ENCODE results near the gene ARF1.

ARF1 gene

GRCh38 chr1:228101614-228101993 lies 19.1 kb downstream of the ARF1 start:
- Histone ChIP-seq H4K20me1 (ENCODE audit: insufficient read depth) (peaks cover 21% of the 10 kb centered on the region), H3K4me3 (IDR thresholded peaks at IDR 0.05; ENCODE audit: insufficient read depth, low read depth, low read length) (peak overlapping the region; percentile 77)

GRCh38 chr1:228101994-228102790 lies 19.7 kb downstream of the ARF1 start:
- Histone ChIP-seq H3K27me3 (ENCODE audit: insufficient read depth, low read depth) (no peaks in the 10 kb centered on the region), H3K4me3 (IDR thresholded peaks at IDR 0.05; ENCODE audit: insufficient read depth, low read depth, low read length) (peak overlapping the region; percentile 77), H3K27ac (peak overlapping the region; percentile 84; the same call in 1 of the 2 replicates), H4K20me1 (ENCODE audit: insufficient read depth) (peaks cover 15% of the 10 kb centered on the region; the same call in 1 of the 2 replicates), H3K9ac (peak overlapping the region; percentile 83; the same call in 1 of the 2 replicates), H3K79me2 (ENCODE audit: insufficient read depth, low read depth) (peaks cover 40% of the 10 kb centered on the region), H3K36me3 (ENCODE audit: insufficient read depth) (peaks cover 3% of the 10 kb centered on the region; the same call in 1 of the 2 replicates), H2AFZ (ENCODE audit: low read depth) (0 out of 2 replicates have a peak overlapping the region, but pooled peaks have one; percentile 31), H3K4me1 (ENCODE audit: low read depth, poor library complexity, severe bottlenecking) (peaks cover 18% of the 10 kb centered on the region), H3K4me2 (peak overlapping the region; percentile 83)
- 0 out of 2 replicates have a peak, but pooled peaks have one; percentile 12 for TF ChIP-seq CTCF (conservative IDR thresholded peaks at IDR 0.05; ENCODE audit: low read depth, low read length)

More at GRCh38 chr1:228101614-228101993, 19.1 kb downstream of the ARF1 start:
- H3K36me3 ChIP-seq (ENCODE audit: insufficient read depth), result peaks cover 9% of the 10 kb centered on the region; the same call in 1 of the 2 replicates
- H3K9ac ChIP-seq, result peak overlapping the region; percentile 83; the same call in 1 of the 2 replicates
- H3K79me2 ChIP-seq (ENCODE audit: insufficient read depth, low read depth), result peaks cover 46% of the 10 kb centered on the region
- H3K4me1 ChIP-seq (ENCODE audit: low read depth, poor library complexity, severe bottlenecking), result peaks cover 18% of the 10 kb centered on the region
- no peak overlapping the region for H2AFZ ChIP-seq (ENCODE audit: low read depth)
- H3K27me3 ChIP-seq (ENCODE audit: insufficient read depth, low read depth), result no peaks in the 10 kb centered on the region
- 0 out of 2 replicates have a peak, but pooled peaks have one; percentile 4 for TF ChIP-seq CTCF (conservative IDR thresholded peaks at IDR 0.05; ENCODE audit: low read depth, low read length)
- H3K27ac ChIP-seq, result peak overlapping the region; percentile 84; the same call in 1 of the 2 replicates
- H3K4me2 ChIP-seq, result peak overlapping the region; percentile 83

GRCh38 chr1:228102791-228103620 lies 20.5 kb downstream of the ARF1 start, which contains the start of gene C1orf35:
Gene C1orf35, minus strand, starts transcription at chr1:228103325. Its CDS starts 98 bp downstream, at chr1:228103227.
- no peak for TF ChIP-seq CTCF (conservative IDR thresholded peaks at IDR 0.05; ENCODE audit: low read depth, low read length)
- peaks cover 37% of the 10 kb centered on the region; the same call in 1 of the 2 replicates for H3K79me2 ChIP-seq (ENCODE audit: insufficient read depth, low read depth)
- no peaks in the 10 kb centered on the region; the same call in 1 of the 2 replicates for H3K36me3 ChIP-seq (ENCODE audit: insufficient read depth)

More at GRCh38 chr1:228102791-228103620, 20.5 kb downstream of the ARF1 start, which contains the start of gene C1orf35:
- Histone ChIP-seq H3K4me2 (peak within 1 kb of the TSS; percentile 83), H2AFZ (ENCODE audit: low read depth) (peak within 1 kb of the TSS; percentile 84), H3K4me1 (ENCODE audit: low read depth, poor library complexity, severe bottlenecking) (peaks cover 21% of the 10 kb centered on the region), H3K4me3 (IDR thresholded peaks at IDR 0.05; ENCODE audit: insufficient read depth, low read depth, low read length) (peak within 1 kb of the TSS; percentile 77), H3K9ac (peak within 1 kb of the TSS; percentile 83), H4K20me1 (ENCODE audit: insufficient read depth) (peaks cover 8% of the 10 kb centered on the region; the same call in 1 of the 2 replicates), H3K27ac (peak within 1 kb of the TSS; percentile 84), H3K27me3 (ENCODE audit: insufficient read depth, low read depth) (no peaks in the 10 kb centered on the region)
